Activated CD4-positive, alpha-beta T cell treated with anti-CD3 and anti-CD28 coated beads, Interleukin-2, amount 50 U/mL, for 24 hours (primary cell): Measurements from ENCODE around the gene ALKBH5.

ENCODE experiments used
- DNase-seq, 2 donors: peaks; one replicate each; pipeline ENCODE4 v3.0.0-alpha.2; 2020; ENCODE audit warnings: low read depth in 1 of 2, low spot score in 1 of 2

The ALKBH5 gene

DNA sequence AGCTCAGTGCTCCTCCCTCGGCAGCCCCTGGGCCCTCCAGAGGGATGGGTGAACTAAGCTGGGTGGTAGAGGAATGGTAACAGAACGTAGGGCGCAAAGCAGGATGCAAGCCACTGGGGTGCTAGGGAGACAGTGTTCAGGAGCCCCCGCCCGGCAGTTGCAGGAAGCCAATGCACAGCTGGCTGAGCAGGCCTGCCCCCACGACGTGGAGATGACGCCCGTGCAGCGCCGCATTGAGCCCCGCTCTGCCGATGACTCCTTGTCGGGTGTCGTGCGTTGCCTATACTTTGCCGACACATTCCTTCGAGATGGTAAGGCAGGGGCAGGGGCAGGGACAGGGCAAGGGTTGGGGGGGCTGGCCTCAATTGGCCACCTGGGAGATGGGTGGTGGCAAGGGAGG is 54.7 kb downstream of the ALKBH5 start:
- no peak for DNase-seq

DNA sequence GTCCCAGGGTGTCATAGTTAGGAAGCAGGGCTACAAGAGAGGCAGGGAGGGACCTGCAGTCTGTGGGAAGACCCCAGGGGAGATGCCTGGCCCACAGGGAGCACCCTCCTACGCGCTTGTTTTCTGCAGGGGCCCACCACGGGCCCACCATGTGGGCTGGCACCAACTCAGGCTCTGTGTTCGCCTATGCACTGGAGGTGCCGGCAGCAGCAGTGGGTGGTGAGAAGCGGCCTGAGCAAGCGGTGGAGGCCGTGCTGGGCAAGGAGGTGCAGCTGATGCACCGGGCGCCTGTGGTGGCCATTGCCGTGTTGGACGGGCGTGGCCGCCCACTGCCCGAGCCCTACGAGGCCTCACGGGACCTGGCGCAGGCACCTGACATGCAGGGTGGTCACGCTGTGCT is 56.8 kb downstream of the ALKBH5 start:
- no peak for DNase-seq

DNA sequence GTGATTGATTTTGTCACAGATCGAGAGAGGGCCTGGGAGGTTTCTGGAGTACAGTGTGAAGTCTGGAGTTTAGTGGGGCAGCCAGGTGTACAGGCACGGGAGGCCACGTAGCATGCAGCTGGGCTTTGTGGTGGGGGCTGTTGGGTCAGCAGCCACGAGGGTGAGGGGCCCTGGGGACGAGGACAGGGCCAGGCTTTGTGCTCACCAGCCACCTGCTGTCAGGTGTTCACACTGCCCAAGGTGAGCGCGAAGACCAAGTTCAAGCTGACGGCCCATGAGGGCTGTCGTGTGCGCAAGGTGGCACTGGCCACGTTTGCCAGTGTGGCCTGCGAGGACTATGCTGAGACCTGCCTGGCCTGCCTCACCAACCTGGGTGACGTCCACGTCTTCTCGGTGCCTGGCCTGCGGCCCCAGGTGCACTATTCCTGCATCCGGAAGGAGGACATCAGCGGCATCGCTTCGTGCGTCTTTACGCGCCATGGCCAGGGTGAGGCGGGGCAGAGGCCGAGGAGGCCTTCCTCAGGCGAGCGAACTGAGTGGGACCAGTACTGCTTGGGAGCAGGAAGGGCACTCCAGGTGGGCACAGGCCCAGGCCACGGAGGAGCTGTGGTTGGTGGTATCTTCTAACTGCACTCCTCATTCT is 57.7 kb downstream of the ALKBH5 start:
- DNase-seq, result no peak

DNA sequence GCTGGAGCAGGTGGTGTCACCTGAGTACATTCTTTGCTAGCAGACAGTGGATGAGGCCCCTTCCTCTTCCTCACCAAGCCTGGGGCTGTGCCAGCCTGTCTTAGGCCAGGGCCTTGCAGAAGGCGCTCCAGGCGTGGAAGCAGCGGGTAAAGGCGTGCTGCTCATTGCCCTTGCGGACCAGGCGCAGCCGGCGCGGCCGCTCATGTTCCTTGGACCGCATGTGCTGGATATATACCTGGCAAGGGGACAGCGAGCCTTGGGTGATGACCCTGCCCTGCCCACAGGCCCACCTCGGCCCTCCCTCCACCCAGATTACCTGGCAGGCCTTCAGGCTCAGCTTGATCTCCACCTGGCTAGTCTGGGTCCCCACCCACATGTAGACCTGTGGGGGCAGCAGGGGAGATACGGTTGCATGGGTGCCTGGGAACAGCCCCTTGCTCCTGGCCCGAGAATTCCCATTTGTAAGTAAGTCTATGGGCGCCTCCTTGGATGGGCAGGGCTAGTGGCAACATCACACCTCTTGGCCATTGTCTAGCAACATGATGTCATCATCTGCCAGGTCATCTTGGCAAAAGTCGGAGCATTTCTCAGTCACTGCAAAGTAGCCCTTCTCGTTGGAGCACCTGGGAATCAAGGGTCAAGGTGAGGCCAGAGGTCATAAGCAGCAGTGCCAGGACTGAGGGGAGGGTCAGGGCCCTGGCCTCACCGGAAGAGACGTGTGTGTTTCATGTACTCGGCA is 61.6 kb downstream of the ALKBH5 start:
- DNase-seq, result no peak

DNA sequence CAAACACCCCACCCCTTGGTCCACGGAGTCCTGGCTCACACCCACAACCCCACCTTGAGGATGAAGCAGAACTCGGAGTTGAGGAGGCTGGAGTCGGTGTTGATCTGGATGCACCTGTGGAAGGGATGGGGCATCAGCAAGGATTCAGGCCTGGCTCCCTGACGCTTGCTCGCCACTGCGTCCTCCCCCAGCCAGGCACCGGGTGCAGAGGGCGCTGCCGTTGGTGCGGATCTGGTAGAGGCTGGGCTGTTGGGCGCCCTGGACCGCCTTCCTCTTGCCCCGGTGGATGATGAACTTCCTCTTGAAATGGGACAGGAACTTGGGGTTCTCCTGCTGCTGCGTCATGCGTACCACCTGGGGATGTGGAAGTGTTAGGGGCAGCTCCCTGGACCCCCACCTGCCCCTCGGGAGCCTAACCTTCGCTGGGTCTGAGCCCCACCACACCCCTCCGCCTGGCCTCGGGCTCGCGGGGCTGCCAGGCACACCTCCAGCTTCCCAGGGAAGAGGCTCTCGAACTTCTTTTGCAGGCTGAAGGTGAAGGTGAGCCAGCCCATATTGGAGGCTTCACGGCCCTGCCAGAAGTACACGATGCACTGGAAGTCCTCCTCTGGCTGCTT is 62.6 kb downstream of the ALKBH5 start:
- no peak for DNase-seq

DNA sequence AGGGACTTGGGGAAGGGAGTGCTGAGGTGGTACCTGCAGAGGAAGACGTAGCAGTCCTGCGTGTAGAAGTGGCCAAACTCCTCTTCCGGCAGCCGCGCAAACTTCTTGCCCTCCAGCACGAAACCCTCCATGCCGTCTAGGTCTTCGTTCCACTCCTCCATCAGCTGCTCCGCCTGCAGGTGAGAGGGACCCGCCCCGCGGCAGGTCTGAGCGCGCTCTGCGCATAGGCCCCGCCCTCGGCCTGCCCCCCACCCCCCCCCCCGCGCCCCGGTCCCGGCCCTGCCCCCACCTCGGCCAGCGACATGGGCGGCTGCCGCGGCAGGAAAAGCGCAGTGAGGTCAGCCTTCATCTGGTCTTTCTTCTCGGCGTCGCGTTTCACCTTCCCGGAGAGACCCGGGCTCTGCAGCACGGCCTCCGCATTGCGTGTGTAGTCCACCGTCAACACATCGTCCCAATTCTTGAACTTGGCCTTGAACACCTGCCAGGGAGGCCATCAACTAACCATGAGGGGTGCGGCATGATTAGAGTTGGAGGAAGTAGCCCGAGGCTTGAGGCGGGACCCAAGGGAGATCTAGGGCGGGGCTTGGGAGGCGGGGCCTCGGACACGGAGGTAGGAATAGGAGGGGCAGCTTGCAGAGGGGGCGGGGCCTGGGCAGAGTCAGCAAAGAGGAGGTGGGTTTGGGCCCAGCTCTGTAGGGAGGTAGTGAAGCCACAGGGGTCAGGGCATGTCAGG is 63.4 kb downstream of the ALKBH5 start:
- DNase-seq, result no peak

DNA sequence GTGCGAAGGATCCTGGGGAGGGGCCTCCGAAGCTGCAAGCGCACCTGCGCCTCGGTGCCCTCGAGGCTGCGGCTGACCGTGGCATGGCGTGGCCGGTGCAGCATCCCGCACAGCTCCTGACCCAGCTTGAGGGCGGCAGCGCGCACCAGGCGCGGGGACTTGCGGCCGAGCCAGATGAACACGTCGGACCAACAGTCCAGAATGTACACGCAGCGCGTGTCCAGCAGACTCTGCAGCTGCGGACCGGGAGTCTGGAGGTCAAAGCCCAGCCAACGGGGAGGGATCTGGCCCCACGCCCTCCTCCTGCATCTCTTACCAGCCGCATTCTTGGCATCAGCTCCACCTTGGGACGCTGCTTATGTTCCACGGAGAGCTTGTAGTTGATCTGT is 64.0 kb downstream of the ALKBH5 start:
- no peak for DNase-seq

DNA sequence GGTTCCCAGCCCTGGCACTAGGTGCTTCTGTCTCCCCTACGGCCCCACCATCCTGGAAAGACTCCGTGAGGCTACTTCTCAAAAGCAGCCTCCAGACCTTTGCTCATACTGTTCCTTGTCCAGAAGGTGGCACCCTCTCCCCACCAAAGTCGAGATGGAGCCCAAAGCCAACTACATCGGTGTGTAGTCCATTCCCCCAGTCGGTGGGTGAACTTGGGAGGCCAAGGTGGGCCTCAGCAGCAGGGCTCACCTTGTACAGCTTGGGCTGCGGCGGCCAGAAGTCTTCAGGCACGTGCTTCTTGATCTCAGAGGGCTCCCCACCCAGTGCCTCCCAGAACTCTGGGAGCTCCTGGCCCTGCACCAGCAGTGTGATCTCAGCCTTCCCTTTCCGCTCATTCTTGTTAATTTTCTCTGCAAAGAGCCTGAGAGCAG is 64.7 kb downstream of the ALKBH5 start:
- peak; percentile 38 to 54 for DNase-seq

DNA sequence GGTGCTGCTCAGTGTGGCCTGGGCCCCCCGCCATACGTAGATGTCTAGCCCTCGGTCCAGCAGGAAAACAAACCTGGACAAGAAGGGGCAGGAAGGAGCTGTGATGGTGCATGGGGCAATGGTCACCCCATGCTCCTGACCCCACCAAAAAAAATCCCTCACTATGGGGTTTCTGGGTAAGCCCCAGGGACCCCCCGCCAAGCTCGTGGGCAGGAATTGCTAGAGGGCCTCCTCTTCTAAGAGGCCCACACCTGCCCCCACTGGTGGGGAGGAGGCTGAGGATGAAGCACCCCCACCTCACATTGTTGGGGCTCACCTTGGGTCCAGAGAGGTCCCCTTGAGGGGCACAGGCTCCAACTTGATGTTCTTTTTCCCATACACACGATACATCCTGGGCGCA is 65.2 kb downstream of the ALKBH5 start:
- no peak for DNase-seq

DNA sequence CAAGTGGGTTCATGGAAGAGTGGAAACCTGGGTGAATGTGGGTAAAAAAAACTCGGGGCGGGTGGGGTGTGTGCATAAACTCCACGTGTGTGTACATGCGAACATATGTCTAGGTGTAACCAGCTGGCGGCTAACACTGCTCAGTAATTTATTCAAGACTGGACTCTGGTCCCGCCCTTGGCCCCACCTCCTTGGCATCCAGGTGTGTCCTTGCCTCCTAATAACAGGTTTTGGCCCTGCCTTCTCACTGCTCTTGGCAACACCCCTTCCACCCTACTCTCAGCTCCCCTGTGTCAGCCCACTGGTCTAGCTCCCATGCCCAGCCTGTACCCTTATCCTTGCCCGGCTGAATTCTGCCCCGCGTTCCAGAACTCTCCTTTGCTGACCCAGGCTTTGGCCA is 66.6 kb downstream of the ALKBH5 start:
- DNase-seq, result no peak

DNA sequence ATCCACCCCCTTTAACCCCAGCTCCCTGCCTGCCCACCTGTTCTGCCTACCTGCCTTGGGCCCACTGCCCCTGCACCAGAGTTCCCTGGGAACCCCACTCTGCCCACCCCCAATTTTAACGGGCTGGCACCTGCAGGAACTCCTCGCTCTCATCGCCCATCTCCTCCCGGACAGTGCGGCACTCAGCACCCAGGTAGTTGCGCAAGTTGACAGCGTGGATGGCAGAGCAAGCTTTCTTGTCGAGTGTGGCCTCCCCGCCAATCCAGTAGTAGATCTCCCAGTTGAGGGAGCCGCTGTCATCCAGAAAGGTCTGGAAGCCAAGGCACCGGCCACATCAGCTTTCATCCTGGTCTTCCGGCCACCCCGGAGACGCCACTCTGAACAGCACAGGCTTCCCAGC is 67.1 kb downstream of the ALKBH5 start:
- no peak for DNase-seq

DNA sequence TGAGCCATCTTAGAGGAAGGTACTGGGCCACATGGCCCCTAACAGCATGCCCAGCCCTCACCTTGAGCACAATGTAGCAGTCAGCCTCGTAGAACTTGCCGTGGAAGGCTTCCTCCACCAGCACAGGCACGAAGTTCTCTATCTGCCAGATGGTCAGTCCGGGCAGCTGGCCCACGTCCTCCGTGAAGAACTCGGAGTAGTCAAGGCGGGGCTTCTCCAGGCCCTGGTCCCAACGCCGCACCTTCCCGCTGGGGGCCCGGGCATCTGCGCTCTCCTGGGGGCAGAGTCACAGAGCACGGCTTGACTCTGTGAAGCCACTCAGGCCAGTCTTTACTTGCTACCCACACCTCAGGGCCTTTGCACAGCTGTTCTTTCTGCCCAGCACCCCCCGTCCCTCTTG is 67.6 kb downstream of the ALKBH5 start:
- no peak for DNase-seq

DNA sequence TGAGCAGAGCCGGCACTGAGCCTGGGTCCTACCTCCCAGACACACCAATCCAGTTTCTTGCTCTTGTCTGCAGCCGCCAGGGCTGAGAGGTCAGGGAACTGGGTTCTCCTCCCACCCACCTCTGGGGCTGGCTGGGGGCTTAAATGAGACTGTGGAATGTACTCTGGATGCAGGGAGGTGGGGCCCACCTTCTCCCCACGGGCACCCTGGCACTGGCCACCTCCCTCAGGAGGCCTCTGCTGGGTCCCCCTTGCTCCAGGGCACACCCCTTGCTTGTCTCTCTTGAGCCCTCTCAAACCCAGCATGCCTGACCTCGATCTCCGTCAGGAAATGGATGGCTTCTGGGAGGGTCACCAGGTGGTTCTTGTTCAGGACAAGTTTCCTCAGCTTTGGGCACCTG is 68.5 kb downstream of the ALKBH5 start:
- DNase-seq, result no peak

DNA sequence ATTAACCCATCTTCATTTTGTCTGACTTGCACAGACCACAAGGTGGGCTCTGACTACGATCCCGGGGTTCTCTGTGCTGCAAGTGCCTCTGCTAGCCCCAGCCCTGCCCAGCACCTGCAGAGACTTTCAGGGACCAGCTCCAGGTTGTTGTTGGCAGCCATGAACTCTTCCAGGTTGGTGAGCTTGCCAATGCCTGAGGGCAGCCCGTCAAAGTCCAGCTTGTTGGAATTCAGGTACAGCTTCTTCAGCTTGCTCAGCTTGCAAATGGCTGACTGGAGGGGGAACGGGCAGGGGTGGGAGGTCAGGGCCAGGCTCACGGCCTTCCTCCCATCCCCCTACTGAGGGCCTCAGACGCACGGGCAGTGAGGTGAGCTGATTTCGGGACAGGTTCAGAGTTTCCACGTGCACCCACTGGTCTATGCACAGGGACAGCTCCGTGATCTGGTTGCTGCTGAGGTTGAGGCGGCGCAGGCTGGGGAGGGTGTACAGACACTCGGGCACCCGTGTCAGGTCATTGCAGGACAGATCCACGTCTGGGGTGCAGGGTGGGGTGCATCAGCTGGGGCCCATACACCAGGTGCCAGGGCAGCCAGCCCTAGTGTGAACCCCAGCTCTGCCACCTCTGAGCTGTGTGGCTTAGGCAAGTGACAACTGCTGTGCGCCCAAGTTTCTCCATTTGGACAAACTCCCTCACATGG is 69.7 kb downstream of the ALKBH5 start:
- no peak for DNase-seq

DNA sequence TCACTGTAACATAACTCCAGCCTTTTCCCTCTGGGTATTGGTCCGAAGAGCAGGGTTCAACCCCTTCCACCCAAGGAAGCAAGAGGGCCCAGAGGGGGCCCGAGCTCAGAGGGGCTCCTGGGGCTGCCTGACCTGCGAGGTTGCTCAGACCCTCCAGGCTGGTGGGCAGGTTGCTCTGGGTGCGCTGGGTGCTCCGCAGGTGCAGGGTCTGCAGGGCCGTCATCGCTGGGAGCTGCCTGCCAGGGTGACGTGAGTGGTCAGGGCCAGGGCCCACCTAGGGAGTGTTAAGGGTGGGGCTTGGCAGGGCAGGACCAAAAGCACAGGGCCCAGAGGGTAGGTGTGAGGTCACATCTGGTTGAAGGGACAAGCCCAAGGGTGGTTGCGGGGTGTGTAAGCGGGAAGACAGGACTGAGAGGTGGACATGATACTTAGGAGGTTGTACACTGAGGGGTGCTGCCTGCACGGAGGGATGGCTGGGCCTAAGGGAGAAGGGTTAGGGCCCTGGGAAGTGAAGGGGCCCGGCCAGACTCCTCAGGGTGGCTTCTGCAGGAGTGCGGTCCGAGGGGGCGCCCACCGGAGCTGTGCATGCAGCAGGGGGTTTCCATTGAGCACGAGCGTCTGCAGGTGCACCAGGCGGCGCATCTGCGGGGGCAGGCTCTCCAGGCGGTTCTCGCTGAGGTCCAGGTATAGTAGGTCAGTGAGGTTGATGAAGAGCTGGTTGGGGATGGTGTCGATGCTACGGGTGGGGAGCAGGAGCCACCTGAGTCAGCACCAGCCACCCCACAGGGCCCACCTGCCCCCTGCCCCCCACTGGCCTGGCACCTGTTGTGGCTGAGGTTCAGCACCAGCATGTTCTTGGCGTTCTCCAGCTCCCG is 70.6 kb downstream of the ALKBH5 start:
- no peak for DNase-seq

DNA sequence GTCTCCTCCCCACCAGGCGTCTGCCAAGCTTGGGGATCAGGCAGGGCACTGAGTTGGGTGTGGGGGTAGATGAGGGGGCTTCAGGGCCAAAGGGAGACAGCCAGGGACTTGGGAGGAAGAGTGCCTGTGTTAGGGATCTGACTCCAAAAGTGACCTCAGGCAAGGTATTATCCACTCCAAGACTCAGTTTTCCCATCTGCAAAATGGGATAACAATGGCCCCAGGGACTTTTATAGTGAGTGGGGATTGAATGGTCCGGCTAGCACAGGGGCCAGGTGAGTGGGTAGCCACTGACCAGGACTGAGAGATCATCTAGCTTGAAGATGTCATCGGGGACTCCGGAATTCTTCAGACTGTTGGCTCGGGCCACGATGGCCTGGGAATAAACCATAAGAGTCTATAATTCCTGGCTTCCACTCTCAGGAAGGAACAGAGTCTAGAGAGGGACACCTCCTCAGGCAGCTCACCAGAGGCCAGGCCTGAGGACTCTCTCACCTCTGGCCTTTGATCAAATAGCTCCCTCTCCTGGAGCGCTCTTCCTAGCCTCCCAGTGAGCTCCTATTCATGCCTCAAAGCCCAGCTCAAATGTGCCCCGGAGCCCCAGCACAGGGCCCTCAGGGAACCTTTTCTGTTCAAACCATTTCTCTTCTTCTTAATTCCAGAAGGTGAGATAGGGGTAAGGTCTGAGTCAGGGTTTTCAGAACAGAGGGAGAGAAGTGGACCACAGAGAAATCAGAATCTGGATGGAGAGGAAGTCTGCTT is 71.4 kb downstream of the ALKBH5 start:
- DNase-seq, result no peak

DNA sequence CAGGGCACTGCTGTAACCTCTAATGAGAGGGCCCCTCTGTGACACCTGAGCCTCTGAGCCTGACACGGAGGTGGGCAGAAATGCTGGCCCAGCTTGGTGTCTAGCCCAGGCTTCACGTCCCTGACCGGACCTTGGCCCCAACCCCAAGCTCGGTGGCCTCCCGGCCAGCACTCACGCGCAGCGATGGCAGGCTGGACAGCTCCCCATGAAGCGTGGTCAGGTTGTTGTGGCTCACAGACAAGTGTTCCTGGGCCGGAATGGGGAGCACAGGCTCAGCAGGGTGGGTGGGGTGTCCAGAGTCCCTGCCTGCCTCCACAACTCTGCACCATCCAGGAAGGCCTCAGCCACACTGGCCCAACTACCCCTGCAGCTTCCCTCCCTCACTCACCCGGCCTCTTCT is 72.7 kb downstream of the ALKBH5 start:
- no peak for DNase-seq

DNA sequence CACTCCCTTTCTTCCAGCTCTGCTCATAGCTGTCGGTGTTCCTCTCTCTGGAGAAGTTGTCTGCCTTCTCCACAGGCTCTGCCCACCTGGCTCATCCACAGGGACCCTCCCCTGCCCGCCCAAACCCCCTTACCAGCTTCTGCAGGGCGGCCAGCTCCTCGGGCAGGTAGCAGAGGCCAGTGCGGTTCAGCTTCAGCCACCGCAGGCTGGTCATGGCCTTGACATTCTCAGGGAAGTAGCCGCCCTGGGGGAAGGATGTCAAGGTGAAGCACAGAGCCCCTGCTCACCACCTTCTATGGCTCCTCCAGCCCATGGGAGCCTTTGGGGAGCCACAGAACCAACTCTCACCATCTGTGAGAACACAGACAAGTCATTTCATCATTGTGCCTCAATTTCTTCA is 73.1 kb downstream of the ALKBH5 start:
- no peak for DNase-seq

DNA sequence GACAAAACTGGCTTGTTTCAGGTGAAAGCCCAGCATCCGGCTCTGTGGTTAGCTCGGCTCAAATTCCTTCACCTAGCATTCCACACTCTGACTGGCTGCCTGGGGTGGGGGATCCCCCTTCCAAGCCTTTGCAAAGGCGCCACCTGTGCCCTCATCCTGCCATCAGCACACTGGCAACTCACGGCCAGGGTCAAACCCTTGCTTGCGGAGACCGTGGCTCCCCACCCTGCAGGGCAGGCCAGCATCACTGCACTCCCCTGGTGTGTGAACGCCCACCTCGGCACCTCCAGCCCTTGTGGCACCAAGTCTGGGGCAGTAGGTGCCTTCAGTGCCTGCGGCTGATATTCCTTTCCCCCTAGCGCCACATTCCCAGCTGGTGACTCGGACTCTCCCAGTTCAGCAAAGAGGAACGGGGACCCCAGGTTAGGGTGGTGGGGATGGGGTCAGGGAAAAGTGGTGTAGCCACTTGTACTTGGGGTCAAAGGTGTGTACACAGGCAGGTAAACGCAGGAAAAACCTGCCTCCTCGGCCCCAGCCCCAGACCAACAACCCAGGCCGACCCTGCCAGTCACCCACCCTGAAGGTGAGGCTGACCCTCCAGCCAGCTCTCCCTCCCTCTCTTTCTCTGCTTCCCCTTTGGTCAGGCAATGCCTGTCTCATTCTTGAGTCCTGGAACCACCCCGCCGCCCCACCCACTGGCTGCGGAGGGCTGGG is 73.8 kb downstream of the ALKBH5 start:
- no peak for DNase-seq
